ENCODE measurements around the gene TEX264.

The TEX264 gene

GRCh38 chr3:51681453-51681852 lies 10.4 kb downstream of the TEX264 start:
- no peak for TF ChIP-seq CTCF (IDR thresholded peaks at IDR 0.05; ENCODE audit: low read depth, low read length, missing control alignments)
- no peak overlapping the region for H3K27ac ChIP-seq
- H3K27me3 ChIP-seq (replicated peaks) = no peaks in the 10 kb centered on the region
- in situ Hi-C loops (cut with HindIII; ENCODE audit: low pct_ligation_motif_present, low sequenced_read_pairs) = no loop called here
- DNase-seq = no peak
- H3K4me3 ChIP-seq (ENCODE audit: low read depth, low read length) = no peak overlapping the region
- H3K36me3 ChIP-seq (replicated peaks) = peaks cover 2% of the 10 kb centered on the region

GRCh38 chr3:51682079-51682478 lies 11.0 kb downstream of the TEX264 start:
- DNase-seq = peak; percentile 87
- peak; percentile 90 for TF ChIP-seq CTCF (IDR thresholded peaks at IDR 0.05; ENCODE audit: low read depth, low read length, missing control alignments)
- in situ Hi-C loops (cut with HindIII; ENCODE audit: low pct_ligation_motif_present, low sequenced_read_pairs) = no loop called here
- H3K36me3 ChIP-seq (replicated peaks) = peaks cover 2% of the 10 kb centered on the region
- H3K27ac ChIP-seq = no peak overlapping the region
- no peak overlapping the region for H3K4me3 ChIP-seq (ENCODE audit: low read depth, low read length)
- H3K27me3 ChIP-seq (replicated peaks) = no peaks in the 10 kb centered on the region

GRCh38 chr3:51682526-51682925 lies 11.5 kb downstream of the TEX264 start:
- no peak for DNase-seq
- in situ Hi-C loops (cut with HindIII; ENCODE audit: low pct_ligation_motif_present, low sequenced_read_pairs) = no loop called here
- no peak overlapping the region for H3K4me3 ChIP-seq (ENCODE audit: low read depth, low read length)
- peaks cover 2% of the 10 kb centered on the region for H3K36me3 ChIP-seq (replicated peaks)
- H3K27me3 ChIP-seq (replicated peaks) = no peaks in the 10 kb centered on the region
- no peak for TF ChIP-seq CTCF (IDR thresholded peaks at IDR 0.05; ENCODE audit: low read depth, low read length, missing control alignments)
- no peak overlapping the region for H3K27ac ChIP-seq

- in situ Hi-C loops (cut with HindIII; ENCODE audit: low pct_ligation_motif_present, low sequenced_read_pairs) = no loop called here
- no peak for DNase-seq
- H3K27ac ChIP-seq = no peak overlapping the region
- H3K4me3 ChIP-seq (ENCODE audit: low read depth, low read length) = no peak overlapping the region
- peaks cover 2% of the 10 kb centered on the region for H3K36me3 ChIP-seq (replicated peaks)
- no peaks in the 10 kb centered on the region for H3K27me3 ChIP-seq (replicated peaks)
- TF ChIP-seq CTCF (IDR thresholded peaks at IDR 0.05; ENCODE audit: low read depth, low read length, missing control alignments) = no peak
Observed at GRCh38 chr3:51683566-51683965, 12.5 kb downstream of the TEX264 start.

- in situ Hi-C loops (cut with HindIII; ENCODE audit: low pct_ligation_motif_present, low sequenced_read_pairs) = no loop called here
- no peak for TF ChIP-seq CTCF (IDR thresholded peaks at IDR 0.05; ENCODE audit: low read depth, low read length, missing control alignments)
- Histone ChIP-seq H3K27ac (no peak overlapping the region), H3K4me3 (ENCODE audit: low read depth, low read length) (no peak overlapping the region), H3K27me3 (replicated peaks) (no peaks in the 10 kb centered on the region), H3K36me3 (replicated peaks) (peaks cover 2% of the 10 kb centered on the region)
- no peak for DNase-seq
Observed at GRCh38 chr3:51684971-51685751, 14.1 kb downstream of the TEX264 start.

- Histone ChIP-seq H3K27ac (no peak overlapping the region), H3K4me3 (ENCODE audit: low read depth, low read length) (no peak overlapping the region), H3K36me3 (replicated peaks) (peaks cover 2% of the 10 kb centered on the region)
Observed at GRCh38 chr3:51686056-51686455, 15.0 kb downstream of the TEX264 start.

More at GRCh38 chr3:51686056-51686455, 15.0 kb downstream of the TEX264 start:
- in situ Hi-C loops (cut with HindIII; ENCODE audit: low pct_ligation_motif_present, low sequenced_read_pairs) = no loop called here
- no peak for DNase-seq
- no peaks in the 10 kb centered on the region for H3K27me3 ChIP-seq (replicated peaks)
- TF ChIP-seq CTCF (IDR thresholded peaks at IDR 0.05; ENCODE audit: low read depth, low read length, missing control alignments) = no peak

All from brain microvascular endothelial cell (primary cell).